Measurements from ENCODE around the gene CD68.

Gene CD68

GRCh38 chr17:7560172-7561027, 19.0 kb upstream of the CD68 start:
- Histone ChIP-seq H3K9me3 (ENCODE audit: control insufficient read depth, low read length) (no peaks in the 10 kb centered on the region), H3K4me3 (ENCODE audit: extremely low read depth, insufficient read depth, low read length, poor library complexity, severe bottlenecking) (peak overlapping the region; percentile 97), H3K36me3 (ENCODE audit: control insufficient read depth, insufficient read depth, low read length) (peaks cover 27% of the 10 kb centered on the region), H3K27ac (ENCODE audit: low read depth, low read length, severe bottlenecking) (peak overlapping the region; percentile 78), H3K4me1 (ENCODE audit: control insufficient read depth, insufficient read depth, low read length, poor library complexity, severe bottlenecking) (peaks cover 24% of the 10 kb centered on the region)
- 25 to 40% methylated on average over 11 to 16 of the region's 22 CpGs for WGBS, 2 experiments (ENCODE audit: insufficient coverage in 2 of 2)

GRCh38 chr17:7561028-7561575, 18.3 kb upstream of the CD68 start:
- peaks cover 25% of the 10 kb centered on the region for H3K4me1 ChIP-seq (ENCODE audit: control insufficient read depth, insufficient read depth, low read length, poor library complexity, severe bottlenecking)
- peak overlapping the region; percentile 81 for H3K27ac ChIP-seq (ENCODE audit: low read depth, low read length, severe bottlenecking)
- H3K36me3 ChIP-seq (ENCODE audit: control insufficient read depth, insufficient read depth, low read length): peaks cover 34% of the 10 kb centered on the region
- peak overlapping the region; percentile 97 for H3K4me3 ChIP-seq (ENCODE audit: extremely low read depth, insufficient read depth, low read length, poor library complexity, severe bottlenecking)
- WGBS, 2 experiments (ENCODE audit: insufficient coverage in 2 of 2): 0% methylated on average over 19 to 24 of the region's 32 CpGs
- H3K9me3 ChIP-seq (ENCODE audit: control insufficient read depth, low read length): no peaks in the 10 kb centered on the region

GRCh38 chr17:7561589-7562207, 17.7 kb upstream of the CD68 start, which contains the start of gene SENP3:
Gene SENP3, plus strand, starts transcription at chr17:7561919. Its CDS starts 1,158 bp downstream, at chr17:7563077.
- Histone ChIP-seq H3K27ac (ENCODE audit: low read depth, low read length, severe bottlenecking) (peak within 1 kb of the TSS; percentile 81), H3K36me3 (ENCODE audit: control insufficient read depth, insufficient read depth, low read length) (peaks cover 40% of the 10 kb centered on the region), H3K4me1 (ENCODE audit: control insufficient read depth, insufficient read depth, low read length, poor library complexity, severe bottlenecking) (peaks cover 31% of the 10 kb centered on the region), H3K4me3 (ENCODE audit: extremely low read depth, insufficient read depth, low read length, poor library complexity, severe bottlenecking) (peak within 1 kb of the TSS; percentile 97), H3K9me3 (ENCODE audit: control insufficient read depth, low read length) (no peaks in the 10 kb centered on the region)
- WGBS, 2 experiments (ENCODE audit: insufficient coverage in 2 of 2): 0% methylated on average over 36 to 74 of the region's 82 CpGs

- peaks cover 30% of the 10 kb centered on the region for H3K4me1 ChIP-seq (ENCODE audit: control insufficient read depth, insufficient read depth, low read length, poor library complexity, severe bottlenecking)
- WGBS, 2 experiments (ENCODE audit: insufficient coverage in 2 of 2): 1 to 2% methylated on average over 17 to 24 of the region's 28 CpGs
- H3K27ac ChIP-seq (ENCODE audit: low read depth, low read length, severe bottlenecking): peak overlapping the region; percentile 66
- H3K9me3 ChIP-seq (ENCODE audit: control insufficient read depth, low read length): no peaks in the 10 kb centered on the region
- peak overlapping the region; percentile 97 for H3K4me3 ChIP-seq (ENCODE audit: extremely low read depth, insufficient read depth, low read length, poor library complexity, severe bottlenecking)
- H3K36me3 ChIP-seq (ENCODE audit: control insufficient read depth, insufficient read depth, low read length): peaks cover 45% of the 10 kb centered on the region
Observed at GRCh38 chr17:7562208-7562605, 17.2 kb upstream of the CD68 start.

- Histone ChIP-seq H3K4me1 (ENCODE audit: control insufficient read depth, insufficient read depth, low read length, poor library complexity, severe bottlenecking) (peaks cover 22% of the 10 kb centered on the region), H3K36me3 (ENCODE audit: control insufficient read depth, insufficient read depth, low read length) (peaks cover 51% of the 10 kb centered on the region), H3K27ac (ENCODE audit: low read depth, low read length, severe bottlenecking) (no peak overlapping the region), H3K9me3 (ENCODE audit: control insufficient read depth, low read length) (no peaks in the 10 kb centered on the region), H3K4me3 (ENCODE audit: extremely low read depth, insufficient read depth, low read length, poor library complexity, severe bottlenecking) (peak overlapping the region; percentile 97)
- WGBS, 2 experiments (ENCODE audit: insufficient coverage in 2 of 2): 96% methylated on average over 27 to 28 of the region's 30 CpGs
Observed at GRCh38 chr17:7563115-7563869, 16.1 kb upstream of the CD68 start.

- Histone ChIP-seq H3K9me3 (ENCODE audit: control insufficient read depth, low read length) (no peaks in the 10 kb centered on the region), H3K4me1 (ENCODE audit: control insufficient read depth, insufficient read depth, low read length, poor library complexity, severe bottlenecking) (peaks cover 14% of the 10 kb centered on the region), H3K36me3 (ENCODE audit: control insufficient read depth, insufficient read depth, low read length) (peaks cover 77% of the 10 kb centered on the region), H3K27ac (ENCODE audit: low read depth, low read length, severe bottlenecking) (no peak overlapping the region), H3K4me3 (ENCODE audit: extremely low read depth, insufficient read depth, low read length, poor library complexity, severe bottlenecking) (no peak overlapping the region)
- 80% methylated on average over 1 of the region's 5 CpGs; no CpG with 5 or more reads in 1 of the 2 experiments for WGBS, 2 experiments (ENCODE audit: insufficient coverage in 2 of 2)
Observed at GRCh38 chr17:7569571-7569970, 9.9 kb upstream of the CD68 start.

- WGBS, 2 experiments (ENCODE audit: insufficient coverage in 2 of 2): 94 to 99% methylated on average over 2 to 8 of the region's 10 CpGs
- H3K4me1 ChIP-seq (ENCODE audit: control insufficient read depth, insufficient read depth, low read length, poor library complexity, severe bottlenecking): peaks cover 22% of the 10 kb centered on the region
- H3K4me3 ChIP-seq (ENCODE audit: extremely low read depth, insufficient read depth, low read length, poor library complexity, severe bottlenecking): no peak overlapping the region
- H3K36me3 ChIP-seq (ENCODE audit: control insufficient read depth, insufficient read depth, low read length): peaks cover 77% of the 10 kb centered on the region
- H3K9me3 ChIP-seq (ENCODE audit: control insufficient read depth, low read length): no peaks in the 10 kb centered on the region
- H3K27ac ChIP-seq (ENCODE audit: low read depth, low read length, severe bottlenecking): no peak overlapping the region
Observed at GRCh38 chr17:7570351-7570750, 9.1 kb upstream of the CD68 start.

- H3K27ac ChIP-seq (ENCODE audit: low read depth, low read length, severe bottlenecking): peak overlapping the region; percentile 89
- peaks cover 77% of the 10 kb centered on the region for H3K36me3 ChIP-seq (ENCODE audit: control insufficient read depth, insufficient read depth, low read length)
- H3K4me1 ChIP-seq (ENCODE audit: control insufficient read depth, insufficient read depth, low read length, poor library complexity, severe bottlenecking): peaks cover 26% of the 10 kb centered on the region
- no peaks in the 10 kb centered on the region for H3K9me3 ChIP-seq (ENCODE audit: control insufficient read depth, low read length)
- 0 to 1% methylated on average over 9 to 11 of the region's 11 CpGs for WGBS, 2 experiments (ENCODE audit: insufficient coverage in 2 of 2)
- H3K4me3 ChIP-seq (ENCODE audit: extremely low read depth, insufficient read depth, low read length, poor library complexity, severe bottlenecking): peak overlapping the region; percentile 49
Observed at GRCh38 chr17:7572338-7572587, 7.2 kb upstream of the CD68 start.

GRCh38 chr17:7572588-7573323, 6.7 kb upstream of the CD68 start:
- H3K27ac ChIP-seq (ENCODE audit: low read depth, low read length, severe bottlenecking): peak overlapping the region; percentile 96
- WGBS, 2 experiments (ENCODE audit: insufficient coverage in 2 of 2): 0 to 1% methylated on average over 67 of the region's 73 CpGs
- no peaks in the 10 kb centered on the region for H3K9me3 ChIP-seq (ENCODE audit: control insufficient read depth, low read length)
- H3K4me3 ChIP-seq (ENCODE audit: extremely low read depth, insufficient read depth, low read length, poor library complexity, severe bottlenecking): peak overlapping the region; percentile 99
- H3K4me1 ChIP-seq (ENCODE audit: control insufficient read depth, insufficient read depth, low read length, poor library complexity, severe bottlenecking): peaks cover 27% of the 10 kb centered on the region
- H3K36me3 ChIP-seq (ENCODE audit: control insufficient read depth, insufficient read depth, low read length): peaks cover 78% of the 10 kb centered on the region

Data from mesodermal cell (in vitro differentiated cells).